Lower leg skin (tissue), 3 donors: Measurements from ENCODE around the gene CYFIP1.

Experiments used
- POLR2A ChIP-seq, 2 donors: fragments of 450-650 bp; IDR thresholded peaks; one replicate each; pipeline ENCODE4 v1.6.1; 2016 to 2017; ENCODE audit warnings: antibody characterized with exemption in 2 of 2, mild to moderate bottlenecking in 1 of 2, moderate library complexity in 1 of 2
- TF ChIP-seq, protein P1 (sequence below), 3 donors: fragments of 450-650 bp; IDR thresholded peaks; one replicate each; pipeline ENCODE4 v1.5.1; 2016; ENCODE audit warnings: antibody characterized with exemption in 3 of 3, mild to moderate bottlenecking in 3 of 3, moderate library complexity in 2 of 3

GRCh38 chr15:22956978-22957260, 23.2 kb downstream of the CYFIP1 start:
- TF ChIP-seq, protein P1, sequence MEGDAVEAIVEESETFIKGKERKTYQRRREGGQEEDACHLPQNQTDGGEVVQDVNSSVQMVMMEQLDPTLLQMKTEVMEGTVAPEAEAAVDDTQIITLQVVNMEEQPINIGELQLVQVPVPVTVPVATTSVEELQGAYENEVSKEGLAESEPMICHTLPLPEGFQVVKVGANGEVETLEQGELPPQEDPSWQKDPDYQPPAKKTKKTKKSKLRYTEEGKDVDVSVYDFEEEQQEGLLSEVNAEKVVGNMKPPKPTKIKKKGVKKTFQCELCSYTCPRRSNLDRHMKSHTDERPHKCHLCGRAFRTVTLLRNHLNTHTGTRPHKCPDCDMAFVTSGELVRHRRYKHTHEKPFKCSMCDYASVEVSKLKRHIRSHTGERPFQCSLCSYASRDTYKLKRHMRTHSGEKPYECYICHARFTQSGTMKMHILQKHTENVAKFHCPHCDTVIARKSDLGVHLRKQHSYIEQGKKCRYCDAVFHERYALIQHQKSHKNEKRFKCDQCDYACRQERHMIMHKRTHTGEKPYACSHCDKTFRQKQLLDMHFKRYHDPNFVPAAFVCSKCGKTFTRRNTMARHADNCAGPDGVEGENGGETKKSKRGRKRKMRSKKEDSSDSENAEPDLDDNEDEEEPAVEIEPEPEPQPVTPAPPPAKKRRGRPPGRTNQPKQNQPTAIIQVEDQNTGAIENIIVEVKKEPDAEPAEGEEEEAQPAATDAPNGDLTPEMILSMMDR (IDR thresholded peaks at IDR 0.05): no peak
- no peak for TF ChIP-seq POLR2A (IDR thresholded peaks at IDR 0.05)
